Trophoblast cell (in vitro differentiated cells and primary cell): Measurements from ENCODE around the gene ZNF185.

Experiments used
- DNase-seq, 2 donors: peaks; one replicate each; pipeline ENCODE4 v3.0.0-alpha.2; 2016
- H2AFZ ChIP-seq: 2 replicates; pipeline ENCODE4 v1.6.1; 2013; ENCODE audit warnings: low read length, moderate library complexity, mild to moderate bottlenecking; ENCODE audit not compliant: insufficient read depth, poor library complexity
- H2AK5ac ChIP-seq: 2 replicates; pipeline ENCODE4 v1.6.1; 2013; ENCODE audit warnings: mild to moderate bottlenecking, low read length
- H2BK120ac ChIP-seq: 2 replicates; pipeline ENCODE4 v1.6.1; 2013; ENCODE audit warnings: low read length, mild to moderate bottlenecking, moderate library complexity; ENCODE audit not compliant: insufficient read depth, poor library complexity
- H2BK12ac ChIP-seq: 2 replicates; pipeline ENCODE4 v1.6.1; 2013; ENCODE audit warnings: mild to moderate bottlenecking, low read length, moderate library complexity
- H2BK5ac ChIP-seq: 2 replicates; pipeline ENCODE4 v1.6.1; 2013; ENCODE audit warnings: low read length, low read depth, moderate library complexity, mild to moderate bottlenecking; ENCODE audit not compliant: poor library complexity
- H3K14ac ChIP-seq: 2 replicates; pipeline ENCODE4 v1.6.1; 2013; ENCODE audit warnings: mild to moderate bottlenecking, low read length
- H3K18ac ChIP-seq: 2 replicates; pipeline ENCODE4 v1.6.1; 2013; ENCODE audit warnings: mild to moderate bottlenecking, low read length
- H3K23ac ChIP-seq: 2 replicates; pipeline ENCODE4 v1.6.1; 2013; ENCODE audit warnings: low read length
- H3K27ac ChIP-seq: 2 replicates; pipeline ENCODE4 v1.5.1; 2013; ENCODE audit warnings: low read depth, mild to moderate bottlenecking, inconsistent platforms, low read length, moderate library complexity
- H3K27me3 ChIP-seq: 2 replicates; pipeline ENCODE4 v1.6.1; 2013; ENCODE audit warnings: inconsistent platforms, mild to moderate bottlenecking, low read length, moderate library complexity; ENCODE audit not compliant: insufficient read depth
- H3K36me3 ChIP-seq, 2 experiments: 1 replicate in 1 of 2; 2 replicates in 1 of 2; pipeline ENCODE4 v1.6.1; 2013; ENCODE audit warnings: low read length in 2 of 2, mild to moderate bottlenecking in 2 of 2, moderate library complexity in 1 of 2; ENCODE audit not compliant: insufficient read depth in 2 of 2, control insufficient read depth in 1 of 2
- H3K4ac ChIP-seq: 2 replicates; pipeline ENCODE4 v1.6.1; 2013; ENCODE audit warnings: low read depth, mild to moderate bottlenecking, low read length, moderate library complexity
- H3K4me1 ChIP-seq, 2 experiments: 1 replicate in 1 of 2; 2 replicates in 1 of 2; pipeline ENCODE4 v1.6.1; 2013; ENCODE audit warnings: low read length in 2 of 2, mild to moderate bottlenecking in 2 of 2, moderate library complexity in 1 of 2; ENCODE audit not compliant: insufficient read depth in 2 of 2, control insufficient read depth in 1 of 2
- H3K4me2 ChIP-seq: 2 replicates; pipeline ENCODE4 v1.6.1; 2013; ENCODE audit warnings: inconsistent platforms, mild to moderate bottlenecking, low read length, moderate library complexity
- H3K4me3 ChIP-seq: 2 replicates; pipeline ENCODE4 v1.5.1; 2013; ENCODE audit warnings: mild to moderate bottlenecking, low read depth, low read length, inconsistent platforms
- H3K79me1 ChIP-seq: one replicate; pipeline ENCODE4 v1.6.1; 2013; ENCODE audit warnings: low read length
- H3K79me2 ChIP-seq: 2 replicates; pipeline ENCODE4 v1.6.1; 2013; ENCODE audit warnings: low read length, mild to moderate bottlenecking; ENCODE audit not compliant: control insufficient read depth, insufficient read depth, poor library complexity
- H3K9ac ChIP-seq: 2 replicates; pipeline ENCODE4 v1.6.1; 2013; ENCODE audit warnings: mild to moderate bottlenecking, low read length
- H3K9me3 ChIP-seq: 2 replicates; pipeline ENCODE4 v1.6.1; 2013; ENCODE audit warnings: low read depth, mild to moderate bottlenecking, control low read depth, inconsistent platforms, low read length; ENCODE audit not compliant: insufficient read depth
- H4K12ac ChIP-seq: 2 replicates; pipeline ENCODE4 v1.6.1; 2013; ENCODE audit warnings: low read depth, mild to moderate bottlenecking, low read length, moderate library complexity
- H4K8ac ChIP-seq: 2 replicates; pipeline ENCODE4 v1.6.1; 2013; ENCODE audit warnings: low read depth, mild to moderate bottlenecking, low read length, moderate library complexity
- H4K91ac ChIP-seq: one replicate; pipeline ENCODE4 v1.6.1; 2013; ENCODE audit warnings: low read depth, mild to moderate bottlenecking, low read length, moderate library complexity
- WGBS: extraction: QIAGEN DNeasy Blood & Tissue Kit; methylation state at CpG from one replicate; pipeline ENCODE4 v1.1.7; 2013; ENCODE audit warnings: missing lambda C conversion rate; ENCODE audit not compliant: insufficient read length, insufficient coverage; ENCODE audit errors: extremely low coverage; 5-methylcytosine and 5-hydroxymethylcytosine counted together

The ZNF185 gene

GRCh38 chrX:152878976-152879755, 18.7 kb upstream of the ZNF185 start:
- Histone ChIP-seq H3K9me3 (no peaks in the 10 kb centered on the region), H3K18ac (no peak overlapping the region), H2AFZ (no peak overlapping the region), H2BK12ac (no peak overlapping the region), H2BK120ac (no peak overlapping the region), H3K27me3 (no peaks in the 10 kb centered on the region), H3K4me3 (no peak overlapping the region), H3K4ac (no peak overlapping the region), H4K12ac (no peak overlapping the region), H4K91ac (no peak overlapping the region), H3K36me3 (no peaks in the 10 kb centered on the region), H3K4me2 (no peak overlapping the region), H2AK5ac (no peak overlapping the region), H3K79me1 (no peaks in the 10 kb centered on the region), H3K9ac (no peak overlapping the region), H2BK5ac (no peak overlapping the region), H4K8ac (no peak overlapping the region), H3K27ac (no peak overlapping the region), H3K23ac (no peak overlapping the region), H3K79me2 (no peaks in the 10 kb centered on the region), H3K14ac (no peak overlapping the region), H3K4me1 (no peaks in the 10 kb centered on the region)
- no peak for DNase-seq
- WGBS = no CpG with 5 or more reads among the region's 16 CpGs

- no peak overlapping the region for H2BK5ac ChIP-seq
- H3K79me2 ChIP-seq = no peaks in the 10 kb centered on the region
- H4K8ac ChIP-seq = no peak overlapping the region
- H3K36me3 ChIP-seq = no peaks in the 10 kb centered on the region
- WGBS = no CpG with 5 or more reads among the region's 2 CpGs
- H2AK5ac ChIP-seq = no peak overlapping the region
- no peak overlapping the region for H3K23ac ChIP-seq
- no peak overlapping the region for H3K18ac ChIP-seq
- no peak overlapping the region for H3K4ac ChIP-seq
- no peak overlapping the region for H4K91ac ChIP-seq
- no peaks in the 10 kb centered on the region for H3K79me1 ChIP-seq
- no peak overlapping the region for H3K9ac ChIP-seq
- DNase-seq = no peak
- no peak overlapping the region for H3K4me2 ChIP-seq
- no peak overlapping the region for H3K27ac ChIP-seq
- no peak overlapping the region for H2AFZ ChIP-seq
- H3K14ac ChIP-seq = no peak overlapping the region
- no peaks in the 10 kb centered on the region for H3K9me3 ChIP-seq
- H3K4me3 ChIP-seq = no peak overlapping the region
- no peak overlapping the region for H2BK120ac ChIP-seq
- no peaks in the 10 kb centered on the region for H3K27me3 ChIP-seq
- no peaks in the 10 kb centered on the region for H3K4me1 ChIP-seq
- no peak overlapping the region for H2BK12ac ChIP-seq
- H4K12ac ChIP-seq = no peak overlapping the region
Measured at GRCh38 chrX:152881289-152881688, 16.6 kb upstream of the ZNF185 start.

GRCh38 chrX:152884171-152884570, 13.7 kb upstream of the ZNF185 start:
- no peak for DNase-seq
- WGBS = no CpG with 5 or more reads among the region's 6 CpGs
- no peak overlapping the region for H2AFZ ChIP-seq
- no peak overlapping the region for H2BK12ac ChIP-seq
- no peaks in the 10 kb centered on the region for H3K79me2 ChIP-seq
- no peak overlapping the region for H3K27ac ChIP-seq
- no peaks in the 10 kb centered on the region for H3K36me3 ChIP-seq
- no peak overlapping the region for H3K4ac ChIP-seq
- H4K8ac ChIP-seq = no peak overlapping the region
- H3K4me2 ChIP-seq = no peak overlapping the region
- no peaks in the 10 kb centered on the region for H3K79me1 ChIP-seq
- no peak overlapping the region for H3K4me3 ChIP-seq
- no peak overlapping the region for H4K91ac ChIP-seq
- no peak overlapping the region for H3K14ac ChIP-seq
- no peaks in the 10 kb centered on the region for H3K27me3 ChIP-seq
- no peak overlapping the region for H2AK5ac ChIP-seq
- H3K18ac ChIP-seq = no peak overlapping the region
- H4K12ac ChIP-seq = no peak overlapping the region
- no peaks in the 10 kb centered on the region for H3K9me3 ChIP-seq
- H2BK120ac ChIP-seq = no peak overlapping the region
- H2BK5ac ChIP-seq = no peak overlapping the region
- no peak overlapping the region for H3K23ac ChIP-seq
- no peak overlapping the region for H3K9ac ChIP-seq
- H3K4me1 ChIP-seq = no peaks in the 10 kb centered on the region

DNA sequence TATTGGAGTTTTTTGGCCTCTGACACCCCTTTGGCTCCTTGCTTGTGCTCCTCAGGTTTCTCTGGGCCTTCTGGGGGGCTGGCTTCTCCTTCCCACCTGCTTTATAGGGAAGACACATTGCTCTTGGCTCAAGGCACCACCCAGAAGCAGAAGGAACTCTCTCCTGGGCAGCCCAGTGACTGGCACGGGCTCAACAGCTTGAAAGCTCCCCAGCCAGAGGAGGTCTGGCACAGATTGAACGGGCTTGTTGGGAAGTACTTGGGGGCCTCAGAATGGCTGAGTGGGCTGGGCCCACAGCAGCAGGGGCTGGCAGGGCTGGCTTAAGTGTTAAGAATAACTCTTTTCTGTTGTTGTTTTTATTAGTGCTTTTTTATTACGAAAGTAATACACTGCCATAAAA, 11.2 kb upstream of the ZNF185 start:
- H3K4me1 ChIP-seq = no peaks in the 10 kb centered on the region
- H3K4me3 ChIP-seq = no peak overlapping the region
- H3K18ac ChIP-seq = no peak overlapping the region
- H2AFZ ChIP-seq = no peak overlapping the region
- no peak overlapping the region for H2BK12ac ChIP-seq
- no peak overlapping the region for H3K4ac ChIP-seq
- no peaks in the 10 kb centered on the region for H3K79me1 ChIP-seq
- no peak overlapping the region for H2BK5ac ChIP-seq
- no peak overlapping the region for H4K91ac ChIP-seq
- no peak overlapping the region for H2AK5ac ChIP-seq
- no peak overlapping the region for H3K4me2 ChIP-seq
- no peak overlapping the region for H4K12ac ChIP-seq
- H3K27ac ChIP-seq = no peak overlapping the region
- H3K9ac ChIP-seq = no peak overlapping the region
- no peaks in the 10 kb centered on the region for H3K36me3 ChIP-seq
- no peaks in the 10 kb centered on the region for H3K9me3 ChIP-seq
- DNase-seq = no peak
- no CpG with 5 or more reads among the region's 3 CpGs for WGBS
- no peak overlapping the region for H3K14ac ChIP-seq
- H3K23ac ChIP-seq = no peak overlapping the region
- H3K79me2 ChIP-seq = no peaks in the 10 kb centered on the region
- H3K27me3 ChIP-seq = no peaks in the 10 kb centered on the region
- H2BK120ac ChIP-seq = no peak overlapping the region
- no peak overlapping the region for H4K8ac ChIP-seq
